Tibial nerve (tissue), 4 donors: ENCODE measurements around the gene SMOC1. TPM values are rescaled to one million over a fixed set of nuclear protein-coding genes. Genes with fewer than 3 reads are reported as not detected.

Experiments
- DNase-seq, 2 donors: peaks; one replicate each; pipeline ENCODE4 v3.0.0-alpha.2; 2019; ENCODE audit warnings: low spot score in 2 of 2
- H3K27ac ChIP-seq, 4 donors: fragments of 200-600 bp; sonication (generic) in 3 of 4; one replicate each; pipeline ENCODE4 v1.5.1; 2017 to 2019; ENCODE audit warnings: mild to moderate bottlenecking in 1 of 4
- H3K27me3 ChIP-seq, 2 donors: fragments of 200-600 bp; sonication (generic) in 1 of 2; one replicate each; pipeline versions ENCODE4 v1.5.1 to v1.6.0; 2017 to 2019
- H3K36me3 ChIP-seq, 3 donors: fragments of 200-600 bp; sonication (generic); one replicate each; pipeline ENCODE4 v1.5.1; 2018 to 2019
- H3K4me1 ChIP-seq, 4 donors: fragments of 200-600 bp; sonication (generic) in 3 of 4; one replicate each; pipeline ENCODE4 v1.5.1; 2017 to 2019
- H3K4me3 ChIP-seq, 4 donors: fragments of 200-600 bp; sonication (generic) in 3 of 4; one replicate each; pipeline ENCODE4 v1.5.1; 2017 to 2019; ENCODE audit warnings: mild to moderate bottlenecking in 1 of 4, moderate library complexity in 1 of 4
- H3K9me3 ChIP-seq, 4 donors: fragments of 200-600 bp; sonication (generic) in 3 of 4; one replicate each; pipeline ENCODE4 v1.5.1; 2017 to 2019
- CTCF ChIP-seq, 5 experiments: fragments of 200-600 bp in 3 of 5; fragments of 450-650 bp in 2 of 5; sonication (generic) in 3 of 5; IDR thresholded peaks; one replicate each; pipeline ENCODE4 v1.5.1; 2016 to 2019; ENCODE audit warnings: antibody characterized with exemption in 5 of 5, mild to moderate bottlenecking in 3 of 5, moderate library complexity in 2 of 5
- EP300 ChIP-seq, 2 donors: sonication (generic); formaldehyde crosslinking; IDR thresholded peaks; one replicate each; pipeline ENCODE4 v1.6.1; 2017; ENCODE audit warnings: antibody characterized with exemption in 2 of 2, mild to moderate bottlenecking in 1 of 2
- POLR2A ChIP-seq, 2 donors: fragments of 450-650 bp; IDR thresholded peaks; one replicate each; pipeline ENCODE4 v1.6.1; 2017; ENCODE audit warnings: antibody characterized with exemption in 2 of 2, mild to moderate bottlenecking in 2 of 2, moderate library complexity in 2 of 2
- WGBS, 2 donors: methylation state at CpG; one replicate each; pipeline ENCODE4 v1.1.5; 2018; 5-methylcytosine and 5-hydroxymethylcytosine counted together
- total RNA-seq, 4 donors: library from RNA; depleted of rRNA; stranded (reverse); fragments of >200 nt; gene quantifications; one replicate each; pipeline ENCODE4 v1.1.0, GENCODE V29; 2016

Gene SMOC1
- total RNA-seq, 4 donors from 2014 or later = 6.0 to 14.4 (median 13.3) TPM

- Histone ChIP-seq H3K36me3 (no peaks in the 10 kb centered on the region), H3K4me1 (no peaks in the 10 kb centered on the region), H3K27ac (no peak overlapping the region), H3K4me3 (no peak overlapping the region), H3K9me3 (no peaks in the 10 kb centered on the region), H3K27me3 (no peaks in the 10 kb centered on the region)
- WGBS, 2 donors = 91 to 100% methylated on average over 3 of the region's 3 CpGs
- TF ChIP-seq EP300 (IDR thresholded peaks at IDR 0.05) = no peak
- TF ChIP-seq CTCF (IDR thresholded peaks at IDR 0.05) = no peak
- TF ChIP-seq POLR2A (IDR thresholded peaks at IDR 0.05) = no peak
- DNase-seq = no peak
Observed at GRCh38 chr14:69956970-69957369, 77.8 kb downstream of the SMOC1 start.

DNA sequence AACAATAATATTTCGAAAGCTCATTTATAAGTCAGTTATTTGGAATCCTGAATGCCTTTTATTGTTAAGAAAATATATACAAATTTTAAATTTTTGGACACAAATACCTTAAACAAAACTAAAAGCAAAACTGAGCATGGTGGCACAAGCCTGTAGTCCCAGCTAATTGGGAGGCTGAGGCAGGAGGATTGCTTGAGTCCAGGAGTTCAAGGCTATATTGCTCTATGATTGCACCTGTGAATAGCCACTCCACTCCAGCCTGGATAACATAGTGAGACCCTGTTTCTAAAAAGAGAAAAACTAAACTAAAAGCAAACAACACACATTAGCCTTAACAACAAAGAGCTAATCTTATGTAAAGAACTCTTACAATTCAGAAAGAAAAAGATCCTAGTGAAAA is 78.8 kb downstream of the SMOC1 start:
- Histone ChIP-seq H3K4me1 (no peaks in the 10 kb centered on the region), H3K4me3 (no peak overlapping the region), H3K9me3 (no peaks in the 10 kb centered on the region), H3K27me3 (no peaks in the 10 kb centered on the region), H3K27ac (no peak overlapping the region), H3K36me3 (no peaks in the 10 kb centered on the region)
- no peak for TF ChIP-seq EP300 (IDR thresholded peaks at IDR 0.05)
- no peak for TF ChIP-seq POLR2A (IDR thresholded peaks at IDR 0.05)
- TF ChIP-seq CTCF (IDR thresholded peaks at IDR 0.05) = no peak
- no peak for DNase-seq
- 88 to 93% methylated on average over 1 of the region's 1 CpG for WGBS, 2 donors

GRCh38 chr14:69959136-69959535 is 79.9 kb downstream of the SMOC1 start:
- H3K27ac ChIP-seq = no peak overlapping the region
- WGBS, 2 donors = 60 to 63% methylated on average over 3 of the region's 3 CpGs
- no peaks in the 10 kb centered on the region for H3K4me1 ChIP-seq
- H3K4me3 ChIP-seq = no peak overlapping the region
- no peaks in the 10 kb centered on the region for H3K27me3 ChIP-seq
- DNase-seq = no peak
- H3K36me3 ChIP-seq = no peaks in the 10 kb centered on the region
- TF ChIP-seq EP300 (IDR thresholded peaks at IDR 0.05) (no peak), CTCF (IDR thresholded peaks at IDR 0.05) (no peak), POLR2A (IDR thresholded peaks at IDR 0.05) (no peak)
- no peaks in the 10 kb centered on the region for H3K9me3 ChIP-seq

- Histone ChIP-seq H3K36me3 (no peaks in the 10 kb centered on the region), H3K27ac (no peak overlapping the region), H3K4me3 (no peak overlapping the region), H3K9me3 (no peaks in the 10 kb centered on the region), H3K4me1 (no peaks in the 10 kb centered on the region), H3K27me3 (no peaks in the 10 kb centered on the region)
- no peak for DNase-seq
- no peak for TF ChIP-seq EP300 (IDR thresholded peaks at IDR 0.05)
- no peak for TF ChIP-seq CTCF (IDR thresholded peaks at IDR 0.05)
- no peak for TF ChIP-seq POLR2A (IDR thresholded peaks at IDR 0.05)
Observed at GRCh38 chr14:69960296-69960695, 81.1 kb downstream of the SMOC1 start.

DNA sequence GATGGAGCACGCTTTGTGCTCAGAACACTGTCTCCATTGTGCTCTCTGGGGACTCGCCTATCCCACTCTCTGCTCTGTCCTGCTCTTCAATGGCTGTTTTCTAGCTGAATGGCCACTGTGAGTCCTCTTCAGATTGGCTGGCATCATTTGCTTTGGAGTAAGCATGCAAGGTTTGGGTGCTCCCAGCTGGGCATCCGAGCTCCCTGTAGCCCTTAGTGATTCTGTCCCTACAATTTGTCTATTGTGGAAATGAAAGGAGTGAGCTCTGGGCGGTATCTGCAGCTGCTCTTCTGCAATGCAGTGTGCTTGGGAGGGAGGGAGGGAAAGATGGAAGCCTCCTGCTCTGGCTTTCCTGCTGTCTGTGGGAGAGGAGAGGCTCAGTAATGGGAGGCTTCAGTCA is 84.8 kb downstream of the SMOC1 start:
- Histone ChIP-seq H3K36me3 (no peaks in the 10 kb centered on the region), H3K27ac (no peak overlapping the region), H3K4me3 (no peak overlapping the region), H3K9me3 (no peaks in the 10 kb centered on the region), H3K27me3 (no peaks in the 10 kb centered on the region), H3K4me1 (no peaks in the 10 kb centered on the region)
- TF ChIP-seq POLR2A (IDR thresholded peaks at IDR 0.05) (no peak), CTCF (IDR thresholded peaks at IDR 0.05) (no peak), EP300 (IDR thresholded peaks at IDR 0.05) (no peak)
- DNase-seq = no peak
- 68 to 77% methylated on average over 3 to 4 of the region's 4 CpGs for WGBS, 2 donors
